Astrocyte of the cerebellum (primary cell): ENCODE data around the gene APOBEC3G.

Experiments used
- DNase-seq: peaks from one replicate; pipeline ENCODE4 v3.0.0-alpha.2; 2011; ENCODE audit warnings: low read depth
- H3K4me3 ChIP-seq: 2 replicates; pipeline ENCODE4 v1.5.1; 2011; ENCODE audit warnings: mild to moderate bottlenecking, low read depth, low read length, moderate library complexity
- in situ Hi-C: cut with HindIII; loops from 2 replicates; pipeline ENCODE4 v1.10.0; 2017; ENCODE audit warnings: low sequenced_read_pairs
- TF ChIP-seq, protein P1 (sequence below): IDR thresholded peaks from 2 replicates; pipeline ENCODE4 v1.5.1; 2012; ENCODE audit warnings: low read length, low read depth, moderate library complexity, mild to moderate bottlenecking; ENCODE audit errors: missing control alignments

The APOBEC3G gene

GRCh38 chr22:39087881-39088684, 11.0 kb downstream of the APOBEC3G start:
- in situ Hi-C loops: no loop called here
- no peak overlapping the region for H3K4me3 ChIP-seq
- TF ChIP-seq, protein P1, sequence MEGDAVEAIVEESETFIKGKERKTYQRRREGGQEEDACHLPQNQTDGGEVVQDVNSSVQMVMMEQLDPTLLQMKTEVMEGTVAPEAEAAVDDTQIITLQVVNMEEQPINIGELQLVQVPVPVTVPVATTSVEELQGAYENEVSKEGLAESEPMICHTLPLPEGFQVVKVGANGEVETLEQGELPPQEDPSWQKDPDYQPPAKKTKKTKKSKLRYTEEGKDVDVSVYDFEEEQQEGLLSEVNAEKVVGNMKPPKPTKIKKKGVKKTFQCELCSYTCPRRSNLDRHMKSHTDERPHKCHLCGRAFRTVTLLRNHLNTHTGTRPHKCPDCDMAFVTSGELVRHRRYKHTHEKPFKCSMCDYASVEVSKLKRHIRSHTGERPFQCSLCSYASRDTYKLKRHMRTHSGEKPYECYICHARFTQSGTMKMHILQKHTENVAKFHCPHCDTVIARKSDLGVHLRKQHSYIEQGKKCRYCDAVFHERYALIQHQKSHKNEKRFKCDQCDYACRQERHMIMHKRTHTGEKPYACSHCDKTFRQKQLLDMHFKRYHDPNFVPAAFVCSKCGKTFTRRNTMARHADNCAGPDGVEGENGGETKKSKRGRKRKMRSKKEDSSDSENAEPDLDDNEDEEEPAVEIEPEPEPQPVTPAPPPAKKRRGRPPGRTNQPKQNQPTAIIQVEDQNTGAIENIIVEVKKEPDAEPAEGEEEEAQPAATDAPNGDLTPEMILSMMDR: no peak
- no peak for DNase-seq

- H3K4me3 ChIP-seq: no peak overlapping the region
- no peak for DNase-seq
- TF ChIP-seq, protein P1: no peak
- in situ Hi-C loops: no loop called here
Observed at GRCh38 chr22:39088685-39089032, 11.6 kb downstream of the APOBEC3G start.

DNA sequence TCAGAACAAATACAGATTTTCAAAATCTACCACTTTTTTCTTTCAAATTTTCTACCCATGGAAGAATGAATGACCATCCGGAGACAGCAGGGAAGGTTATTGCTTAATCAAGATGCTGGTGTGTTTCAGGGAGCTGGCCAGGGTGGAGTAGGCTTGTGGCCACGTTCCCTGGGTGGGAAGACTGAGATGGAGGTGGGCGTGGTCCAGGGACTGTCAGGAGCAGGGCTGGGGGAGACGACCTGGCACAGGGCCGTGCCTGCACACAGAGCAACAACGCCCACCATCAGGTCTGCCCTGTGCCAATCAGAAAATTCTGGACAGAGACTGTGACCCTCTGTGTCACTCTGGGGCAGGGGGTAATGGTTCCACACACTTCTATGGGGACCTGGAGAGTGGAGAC, 12.9 kb downstream of the APOBEC3G start:
- TF ChIP-seq, protein P1: no peak
- H3K4me3 ChIP-seq: no peak overlapping the region
- in situ Hi-C loops: no loop called here
- DNase-seq: no peak

DNA sequence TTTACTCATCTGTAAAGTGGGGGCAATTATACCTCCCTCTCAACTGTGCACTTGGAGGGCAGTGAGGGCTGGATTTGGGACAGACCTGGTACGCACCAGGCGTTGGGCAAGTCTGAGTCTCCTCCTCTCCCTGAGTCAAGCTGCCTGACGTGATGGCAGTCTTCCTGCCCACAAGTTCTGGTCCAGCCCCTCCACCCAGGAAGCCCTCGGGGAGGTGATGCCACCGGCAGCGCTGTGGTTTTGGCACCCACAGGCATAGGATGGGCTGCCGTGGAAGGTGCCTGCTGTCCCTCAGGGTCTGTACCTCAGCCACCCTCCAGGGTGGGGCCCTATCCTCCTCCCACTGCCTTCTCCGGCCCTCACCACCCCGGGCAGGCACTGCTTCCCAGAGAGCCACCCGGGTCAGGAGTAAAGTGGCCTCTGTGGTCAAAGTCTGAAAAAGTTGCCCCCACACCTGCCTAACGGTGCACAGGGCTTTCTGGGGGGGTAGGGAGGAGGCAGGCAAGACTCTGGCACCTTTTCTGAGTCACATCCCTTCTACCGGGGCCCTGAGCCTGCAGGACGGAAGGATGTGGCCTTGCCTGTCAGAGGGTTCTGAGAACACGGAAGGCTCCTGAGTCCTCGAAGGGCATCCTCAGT, 13.5 kb downstream of the APOBEC3G start:
- H3K4me3 ChIP-seq: no peak overlapping the region
- DNase-seq: no peak
- in situ Hi-C loops: no loop called here
- TF ChIP-seq, protein P1: no peak

GRCh38 chr22:39091126-39092081, 14.3 kb downstream of the APOBEC3G start:
- in situ Hi-C loops: no loop called here

More at GRCh38 chr22:39091126-39092081, 14.3 kb downstream of the APOBEC3G start:
- no peak overlapping the region for H3K4me3 ChIP-seq
- TF ChIP-seq, protein P1: no peak
- no peak for DNase-seq
